Skeletal muscle satellite cell (primary cell): ENCODE data around the gene SS18L1.

Experiments used
- H3K27me3 ChIP-seq: 2 replicates; pipeline ENCODE4 v1.7.0; 2013; ENCODE audit warnings: low read length; ENCODE audit not compliant: control insufficient read depth, insufficient read depth
- H3K36me3 ChIP-seq: 2 replicates; pipeline ENCODE4 v1.7.0; 2013; ENCODE audit warnings: mild to moderate bottlenecking, control low read depth, low read length; ENCODE audit not compliant: insufficient read depth
- H3K4me1 ChIP-seq: 2 replicates; pipeline ENCODE4 v1.7.0; 2013; ENCODE audit warnings: low read length; ENCODE audit not compliant: control insufficient read depth, insufficient read depth
- H3K4me2 ChIP-seq: 2 replicates; pipeline ENCODE4 v1.7.0; 2013; ENCODE audit warnings: mild to moderate bottlenecking, low read length
- H3K4me3 ChIP-seq: 2 replicates; pipeline ENCODE4 v1.7.0; 2013; ENCODE audit warnings: low read length
- H3K9ac ChIP-seq: 2 replicates; pipeline ENCODE4 v1.7.0; 2013; ENCODE audit warnings: mild to moderate bottlenecking, low read depth, low read length, moderate library complexity
- H3K9me3 ChIP-seq: replicated peaks from 2 replicates; pipeline ENCODE4 v1.7.0; 2013; ENCODE audit warnings: mild to moderate bottlenecking, control low read depth, low read length

Gene SS18L1

GRCh38 chr20:62121776-62122653 lies 21.6 kb upstream of the SS18L1 start, which contains the start of gene LSM14B:
Gene LSM14B (plus strand): TSS chr20:62122475. CDS start chr20:62122667, 192 bp downstream.
- H3K4me2 ChIP-seq: peak within 1 kb of the TSS; percentile 100
- peak within 1 kb of the TSS; percentile 90 for H3K9ac ChIP-seq
- peaks cover 3% of the 10 kb centered on the region for H3K9me3 ChIP-seq
- H3K27me3 ChIP-seq: peaks cover 25% of the 10 kb centered on the region
- peaks cover 18% of the 10 kb centered on the region for H3K4me1 ChIP-seq
- peak within 1 kb of the TSS; percentile 98 for H3K4me3 ChIP-seq
- H3K36me3 ChIP-seq: peaks cover 25% of the 10 kb centered on the region

- peaks cover 33% of the 10 kb centered on the region for H3K36me3 ChIP-seq
- no peaks in the 10 kb centered on the region for H3K9me3 ChIP-seq
- H3K4me2 ChIP-seq: peak overlapping the region; percentile 100
- peaks cover 17% of the 10 kb centered on the region for H3K27me3 ChIP-seq
- H3K9ac ChIP-seq: peak overlapping the region; percentile 90
- peak overlapping the region; percentile 87 for H3K4me3 ChIP-seq
- H3K4me1 ChIP-seq: peaks cover 18% of the 10 kb centered on the region
These were observed 20.7 kb upstream of the SS18L1 start for GRCh38 chr20:62122654-62123449.

GRCh38 chr20:62123450-62124118 lies 20.0 kb upstream of the SS18L1 start:
- Histone ChIP-seq H3K4me3 (peak overlapping the region; percentile 87), H3K4me1 (peaks cover 18% of the 10 kb centered on the region), H3K9me3 (no peaks in the 10 kb centered on the region), H3K4me2 (peak overlapping the region; percentile 100), H3K36me3 (peaks cover 40% of the 10 kb centered on the region), H3K9ac (peak overlapping the region; percentile 90), H3K27me3 (peaks cover 10% of the 10 kb centered on the region)

GRCh38 chr20:62126141-62126540 lies 17.4 kb upstream of the SS18L1 start:
- peaks cover 65% of the 10 kb centered on the region for H3K36me3 ChIP-seq
- H3K4me2 ChIP-seq: no peak overlapping the region
- no peak overlapping the region for H3K4me3 ChIP-seq
- no peak overlapping the region for H3K9ac ChIP-seq
- H3K4me1 ChIP-seq: peaks cover 15% of the 10 kb centered on the region
- H3K9me3 ChIP-seq: no peaks in the 10 kb centered on the region
- no peaks in the 10 kb centered on the region for H3K27me3 ChIP-seq

DNA sequence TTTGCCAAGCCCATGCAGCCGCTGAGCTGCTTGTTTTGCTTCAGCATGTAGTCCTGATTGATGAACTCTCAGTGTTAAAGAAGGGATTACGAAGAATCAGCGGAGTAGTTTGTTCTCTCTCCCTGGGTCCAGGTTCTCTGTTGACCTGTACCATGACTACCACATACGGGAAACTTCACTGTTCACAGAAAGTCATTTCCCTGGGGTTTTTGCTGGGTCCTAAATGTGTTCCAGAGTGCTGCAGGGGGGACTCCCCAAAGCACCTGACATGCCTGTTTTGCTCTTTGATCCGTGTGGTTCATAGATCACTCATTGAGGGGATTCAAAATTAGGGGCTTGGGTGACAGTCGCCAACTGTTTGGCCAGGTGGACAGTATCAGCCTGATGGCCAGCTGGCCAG lies 15.8 kb upstream of the SS18L1 start:
- H3K9ac ChIP-seq: no peak overlapping the region
- H3K27me3 ChIP-seq: no peaks in the 10 kb centered on the region
- no peak overlapping the region for H3K4me3 ChIP-seq
- H3K36me3 ChIP-seq: peaks cover 82% of the 10 kb centered on the region
- no peaks in the 10 kb centered on the region for H3K9me3 ChIP-seq
- H3K4me1 ChIP-seq: peaks cover 15% of the 10 kb centered on the region
- no peak overlapping the region for H3K4me2 ChIP-seq

GRCh38 chr20:62128502-62128901 lies 15.1 kb upstream of the SS18L1 start:
- Histone ChIP-seq H3K27me3 (no peaks in the 10 kb centered on the region), H3K4me2 (no peak overlapping the region), H3K9ac (no peak overlapping the region), H3K4me1 (peaks cover 10% of the 10 kb centered on the region), H3K9me3 (no peaks in the 10 kb centered on the region), H3K36me3 (peaks cover 88% of the 10 kb centered on the region), H3K4me3 (no peak overlapping the region)

DNA sequence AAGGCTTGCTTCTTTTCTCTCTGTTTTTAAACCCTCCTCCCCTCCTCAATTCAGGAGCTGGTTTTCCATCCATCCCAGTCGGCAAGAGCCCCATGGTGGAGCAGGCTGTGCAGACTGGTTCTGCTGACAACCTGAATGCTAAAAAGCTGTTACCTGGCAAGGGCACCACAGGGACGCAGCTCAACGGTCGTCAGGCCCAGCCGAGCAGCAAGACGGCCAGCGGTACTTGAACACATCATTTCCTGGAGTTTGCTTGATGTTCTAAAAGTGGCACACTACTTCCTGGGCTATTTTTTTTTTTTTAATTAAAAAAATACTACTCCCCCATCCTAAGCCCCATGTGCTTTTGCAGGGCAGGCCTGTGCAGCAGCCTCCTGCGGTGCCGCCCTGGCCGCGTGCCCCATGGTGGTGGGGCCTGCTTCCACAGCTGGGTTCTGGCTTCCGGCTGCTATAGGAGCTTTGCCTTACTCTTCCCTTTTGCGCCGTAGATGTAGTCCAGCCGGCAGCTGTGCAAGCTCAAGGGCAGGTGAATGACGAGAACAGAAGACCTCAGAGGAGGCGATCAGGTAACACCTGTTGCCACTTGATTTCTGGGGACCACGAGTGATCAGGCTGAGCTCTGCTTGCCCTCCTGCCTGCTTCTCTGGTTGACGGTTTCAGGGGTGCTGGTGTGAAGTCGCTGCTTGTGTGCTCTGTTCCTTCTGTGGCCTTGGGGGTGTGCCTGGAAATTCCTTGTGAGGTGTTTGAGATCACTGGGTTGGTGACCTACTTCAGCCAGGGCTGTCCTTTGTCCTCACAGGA lies 13.6 kb upstream of the SS18L1 start:
- peaks cover 93% of the 10 kb centered on the region for H3K36me3 ChIP-seq
- peaks cover 4% of the 10 kb centered on the region for H3K4me1 ChIP-seq
- H3K4me3 ChIP-seq: no peak overlapping the region
- no peaks in the 10 kb centered on the region for H3K27me3 ChIP-seq
- H3K4me2 ChIP-seq: no peak overlapping the region
- H3K9me3 ChIP-seq: no peaks in the 10 kb centered on the region
- H3K9ac ChIP-seq: no peak overlapping the region

DNA sequence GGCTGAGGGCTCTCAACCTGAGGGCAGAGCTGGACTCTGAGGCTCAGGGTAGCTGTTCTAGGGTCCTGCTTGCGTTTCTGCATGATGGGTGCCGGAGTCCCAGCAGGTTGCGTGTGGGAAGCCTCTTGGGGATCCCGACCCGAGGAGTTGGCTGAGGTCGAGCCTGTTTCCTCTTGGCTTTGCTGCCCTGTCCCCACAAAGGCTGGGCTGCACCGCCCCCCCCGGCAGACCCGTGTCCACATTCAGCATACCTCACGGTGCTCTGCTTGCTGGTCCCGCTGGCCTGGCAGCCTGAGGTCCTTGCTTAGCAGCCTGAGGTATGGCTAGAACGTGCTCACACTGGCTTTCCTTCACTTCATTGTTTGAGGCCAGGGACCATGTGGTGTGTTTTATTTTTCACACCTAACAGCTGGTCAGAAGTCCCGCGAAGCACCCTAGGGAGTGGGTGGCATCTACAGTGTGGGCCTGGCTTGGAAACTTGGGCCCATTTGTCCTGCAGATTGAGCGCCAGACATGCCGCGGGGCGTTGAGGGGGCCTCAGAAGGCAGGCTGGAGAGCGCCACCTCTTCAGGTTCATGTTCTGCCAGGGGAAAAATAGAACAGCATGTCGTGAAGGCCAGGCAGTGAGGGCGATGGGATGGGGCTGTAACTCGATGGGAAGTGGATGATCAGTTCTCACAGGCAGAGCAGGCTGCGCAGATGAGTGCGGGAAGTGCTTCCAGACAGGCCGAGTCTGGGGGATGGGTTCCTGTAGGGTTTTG lies 11.8 kb upstream of the SS18L1 start:
- Histone ChIP-seq H3K27me3 (no peaks in the 10 kb centered on the region), H3K9me3 (no peaks in the 10 kb centered on the region), H3K4me2 (no peak overlapping the region), H3K4me3 (no peak overlapping the region), H3K4me1 (peaks cover 11% of the 10 kb centered on the region), H3K36me3 (peaks cover 95% of the 10 kb centered on the region), H3K9ac (no peak overlapping the region)

DNA sequence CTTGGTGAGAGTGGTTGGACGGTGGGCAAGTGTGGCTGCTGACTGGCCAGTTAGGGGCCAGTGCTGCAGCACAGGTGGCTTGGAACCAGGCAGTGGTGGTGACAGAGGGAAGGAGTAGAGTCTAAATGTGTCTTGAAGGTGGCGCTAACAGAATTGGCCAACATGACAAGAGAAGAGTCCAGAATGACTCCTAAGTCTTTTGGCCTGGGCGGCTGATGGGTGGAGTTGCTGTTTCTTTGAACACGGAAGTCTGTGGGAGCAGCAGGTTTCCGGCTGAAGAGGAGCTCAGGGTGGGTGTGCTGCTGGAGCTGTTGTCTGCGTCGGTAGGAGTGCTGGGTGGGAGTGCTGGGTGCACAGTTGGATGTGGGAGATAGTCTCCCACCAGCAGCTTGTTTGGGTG lies 11.1 kb upstream of the SS18L1 start:
- Histone ChIP-seq H3K4me1 (peaks cover 11% of the 10 kb centered on the region), H3K9ac (no peak overlapping the region), H3K9me3 (no peaks in the 10 kb centered on the region), H3K36me3 (peaks cover 94% of the 10 kb centered on the region), H3K4me2 (no peak overlapping the region), H3K4me3 (no peak overlapping the region), H3K27me3 (no peaks in the 10 kb centered on the region)

GRCh38 chr20:62133051-62133845 lies 10.3 kb upstream of the SS18L1 start:
- peaks cover 11% of the 10 kb centered on the region for H3K4me1 ChIP-seq
- no peaks in the 10 kb centered on the region for H3K27me3 ChIP-seq
- H3K4me3 ChIP-seq: no peak overlapping the region
- H3K9me3 ChIP-seq: no peaks in the 10 kb centered on the region
- no peak overlapping the region for H3K4me2 ChIP-seq
- peaks cover 94% of the 10 kb centered on the region for H3K36me3 ChIP-seq
- H3K9ac ChIP-seq: no peak overlapping the region
